ENCODE data around the gene DCHS2. TPM values are rescaled to one million over a fixed set of nuclear protein-coding genes. Genes with fewer than 3 reads are reported as not detected.
A peak's percentile ranks its signal among the peaks of the same experiment; 100 is the strongest.

The DCHS2 gene
- polyA plus RNA-seq, 3 donors: not detected

DNA sequence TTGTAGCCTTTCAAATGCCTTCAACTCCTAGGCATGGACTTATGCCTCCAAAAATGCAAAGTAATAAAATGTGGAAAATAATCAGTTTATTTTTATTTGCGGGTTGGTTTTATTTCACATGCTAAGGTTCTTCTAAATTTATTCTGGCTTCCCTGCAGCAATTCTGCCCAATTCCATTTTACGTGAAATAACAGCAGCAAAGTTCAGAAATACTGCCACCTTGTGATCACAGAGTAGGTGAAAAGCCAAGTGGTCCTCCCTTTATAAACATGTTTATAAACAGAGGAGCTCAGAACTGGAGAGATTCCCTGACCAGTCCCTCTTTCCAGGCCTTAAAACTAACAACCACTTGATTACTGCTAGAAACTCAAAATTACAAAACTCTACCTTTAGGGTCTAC, 14.7 kb upstream of the DCHS2 start:
- Mint-ChIP-seq H3K4me1 (no peaks in the 10 kb centered on the region), H3K27me3 (ENCODE audit: low read depth in 3 of 3) (peaks cover 2 to 11% (median 6%) of the 10 kb centered on the region in 3 donors), H3K9me3 (no peaks in the 10 kb centered on the region), H3K27ac (no peak overlapping the region), H3K36me3 (no peaks in the 10 kb centered on the region), H3K4me3 (no peak overlapping the region)
- H3K4me1 ChIP-seq (ENCODE audit: control insufficient read depth in 1 of 2, insufficient read depth in 2 of 2, low read length in 2 of 2): no peaks in the 10 kb centered on the region
- WGBS (ENCODE audit: insufficient coverage): no CpG with 5 or more reads among the region's 2 CpGs
- no peak overlapping the region for H3K9ac ChIP-seq (ENCODE audit: insufficient read depth, low read length, poor library complexity, severe bottlenecking)
- intact Hi-C loops (cut with micrococcal nuclease): no loop called here
- H3K79me2 ChIP-seq (ENCODE audit: insufficient read depth, low read length): no peaks in the 10 kb centered on the region
- no peak overlapping the region for H2AFZ ChIP-seq (ENCODE audit: insufficient read depth, low read depth, low read length, poor library complexity, severe bottlenecking)
- peaks cover 0 to 8% of the 10 kb centered on the region in 2 donors for H3K27me3 ChIP-seq (ENCODE audit: control insufficient read depth in 2 of 2, insufficient read depth in 2 of 2, low read length in 2 of 2)
- no peaks in the 10 kb centered on the region for H3K9me3 ChIP-seq (replicated peaks in 1 of 2; ENCODE audit: control insufficient read depth in 1 of 2, insufficient read depth in 1 of 2, low read length in 2 of 2)
- H3K36me3 ChIP-seq (replicated peaks in 1 of 2; ENCODE audit: control insufficient read depth in 1 of 2, insufficient read depth in 2 of 2, low read length in 2 of 2): no peaks in the 10 kb centered on the region
- no peak overlapping the region for H3K4me3 ChIP-seq (replicated peaks in 1 of 3; ENCODE audit: low read depth in 2 of 3, low read length in 3 of 3)
- TF ChIP-seq, protein P1, sequence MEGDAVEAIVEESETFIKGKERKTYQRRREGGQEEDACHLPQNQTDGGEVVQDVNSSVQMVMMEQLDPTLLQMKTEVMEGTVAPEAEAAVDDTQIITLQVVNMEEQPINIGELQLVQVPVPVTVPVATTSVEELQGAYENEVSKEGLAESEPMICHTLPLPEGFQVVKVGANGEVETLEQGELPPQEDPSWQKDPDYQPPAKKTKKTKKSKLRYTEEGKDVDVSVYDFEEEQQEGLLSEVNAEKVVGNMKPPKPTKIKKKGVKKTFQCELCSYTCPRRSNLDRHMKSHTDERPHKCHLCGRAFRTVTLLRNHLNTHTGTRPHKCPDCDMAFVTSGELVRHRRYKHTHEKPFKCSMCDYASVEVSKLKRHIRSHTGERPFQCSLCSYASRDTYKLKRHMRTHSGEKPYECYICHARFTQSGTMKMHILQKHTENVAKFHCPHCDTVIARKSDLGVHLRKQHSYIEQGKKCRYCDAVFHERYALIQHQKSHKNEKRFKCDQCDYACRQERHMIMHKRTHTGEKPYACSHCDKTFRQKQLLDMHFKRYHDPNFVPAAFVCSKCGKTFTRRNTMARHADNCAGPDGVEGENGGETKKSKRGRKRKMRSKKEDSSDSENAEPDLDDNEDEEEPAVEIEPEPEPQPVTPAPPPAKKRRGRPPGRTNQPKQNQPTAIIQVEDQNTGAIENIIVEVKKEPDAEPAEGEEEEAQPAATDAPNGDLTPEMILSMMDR (IDR thresholded peaks at IDR 0.05): no peak
- H4K20me1 ChIP-seq (ENCODE audit: insufficient read depth, low read length): no peaks in the 10 kb centered on the region
- no peak for DNase-seq
- H3K27ac ChIP-seq (ENCODE audit: low read depth in 1 of 2, low read length in 2 of 2): no peak overlapping the region
- H3K4me2 ChIP-seq (replicated peaks; ENCODE audit: extremely low read depth, low read length, poor library complexity, severe bottlenecking): no peak overlapping the region

DNA sequence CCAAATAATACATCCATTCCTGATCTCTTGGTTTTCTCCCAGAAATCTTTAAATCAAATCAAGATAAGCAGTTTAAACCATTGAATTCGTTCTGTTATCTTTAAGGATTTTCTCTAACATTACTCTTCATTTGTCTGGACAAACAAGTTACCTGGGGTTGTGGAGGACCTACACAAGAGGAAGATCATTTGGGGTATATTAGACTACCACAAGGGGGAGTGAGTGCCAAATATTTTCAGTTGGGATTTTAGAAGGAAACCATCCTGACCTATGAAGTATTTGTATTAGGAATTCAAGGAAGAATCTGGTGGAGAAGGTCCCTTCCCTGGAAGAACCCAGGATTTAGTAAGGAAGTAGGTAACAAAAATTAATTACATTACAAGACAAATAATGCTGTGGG, 12.0 kb upstream of the DCHS2 start:
- no peak for DNase-seq
- no peaks in the 10 kb centered on the region for H3K4me1 ChIP-seq (ENCODE audit: control insufficient read depth in 1 of 2, insufficient read depth in 2 of 2, low read length in 2 of 2)
- Mint-ChIP-seq H3K27ac (no peak overlapping the region), H3K9me3 (no peaks in the 10 kb centered on the region), H3K36me3 (no peaks in the 10 kb centered on the region), H3K27me3 (ENCODE audit: low read depth in 3 of 3) (peaks cover 8 to 26% (median 9%) of the 10 kb centered on the region in 3 donors), H3K4me3 (no peak overlapping the region), H3K4me1 (no peaks in the 10 kb centered on the region)
- no peak overlapping the region for H3K27ac ChIP-seq (ENCODE audit: low read depth in 1 of 2, low read length in 2 of 2)
- H3K27me3 ChIP-seq (ENCODE audit: control insufficient read depth in 2 of 2, insufficient read depth in 2 of 2, low read length in 2 of 2): peaks cover 8 to 11% of the 10 kb centered on the region in 2 donors
- H3K9me3 ChIP-seq (replicated peaks in 1 of 2; ENCODE audit: control insufficient read depth in 1 of 2, insufficient read depth in 1 of 2, low read length in 2 of 2): no peaks in the 10 kb centered on the region
- TF ChIP-seq, protein P1 (IDR thresholded peaks at IDR 0.05): peak; percentile 57
- no peaks in the 10 kb centered on the region for H3K36me3 ChIP-seq (replicated peaks in 1 of 2; ENCODE audit: control insufficient read depth in 1 of 2, insufficient read depth in 2 of 2, low read length in 2 of 2)
- no peak overlapping the region for H3K4me3 ChIP-seq (replicated peaks in 1 of 3; ENCODE audit: low read depth in 2 of 3, low read length in 3 of 3)
- no peaks in the 10 kb centered on the region for H4K20me1 ChIP-seq (ENCODE audit: insufficient read depth, low read length)
- WGBS (ENCODE audit: insufficient coverage): no CpG with 5 or more reads among the region's 1 CpG
- no peak overlapping the region for H3K4me2 ChIP-seq (replicated peaks; ENCODE audit: extremely low read depth, low read length, poor library complexity, severe bottlenecking)
- H3K79me2 ChIP-seq (ENCODE audit: insufficient read depth, low read length): no peaks in the 10 kb centered on the region
- intact Hi-C loops (cut with micrococcal nuclease): no loop called here
- no peak overlapping the region for H2AFZ ChIP-seq (ENCODE audit: insufficient read depth, low read depth, low read length, poor library complexity, severe bottlenecking)
- H3K9ac ChIP-seq (ENCODE audit: insufficient read depth, low read length, poor library complexity, severe bottlenecking): no peak overlapping the region

Measured in CD14-positive monocyte (primary cell).